Vagina (tissue), 2 donors: ENCODE data around the gene MOCS1. TPM values are rescaled to one million over a fixed set of nuclear protein-coding genes. Genes with fewer than 3 reads are reported as not detected.

Experiments
- DNase-seq, 2 donors: peaks; one replicate each; pipeline ENCODE4 v3.0.0-alpha.2; 2017; ENCODE audit errors: extremely low spot score in 2 of 2
- H3K27ac ChIP-seq: fragments of 200-600 bp; sonication (generic); one replicate; pipeline ENCODE4 v1.5.1; 2019
- H3K27me3 ChIP-seq: fragments of 200-600 bp; sonication (generic); one replicate; pipeline ENCODE4 v1.5.1; 2019
- H3K36me3 ChIP-seq, 2 donors: fragments of 200-600 bp; sonication (generic); one replicate each; pipeline ENCODE4 v1.5.1; 2017 to 2019
- H3K4me1 ChIP-seq: fragments of 200-600 bp; sonication (generic); one replicate; pipeline ENCODE4 v1.5.1; 2019
- H3K4me3 ChIP-seq, 2 donors: fragments of 200-600 bp; sonication (generic); 1 replicate in 1 of 2; 2 replicates in 1 of 2; pipeline ENCODE4 v1.5.1; 2016 to 2019
- H3K9me3 ChIP-seq: fragments of 200-600 bp; sonication (generic); one replicate; pipeline ENCODE4 v1.5.1; 2019
- CTCF ChIP-seq, 3 experiments: fragments of 450-650 bp in 2 of 3; fragments of 200-600 bp in 1 of 3; sonication (generic) in 1 of 3; IDR thresholded peaks; one replicate each; pipeline ENCODE4 v1.5.1; 2017 to 2019; ENCODE audit warnings: antibody characterized with exemption in 3 of 3, mild to moderate bottlenecking in 2 of 3, moderate library complexity in 2 of 3
- POLR2A ChIP-seq, 2 donors: fragments of 450-650 bp; IDR thresholded peaks; one replicate each; pipeline ENCODE4 v1.6.1; 2017; ENCODE audit warnings: antibody characterized with exemption in 2 of 2, mild to moderate bottlenecking in 2 of 2, moderate library complexity in 2 of 2
- POLR2AphosphoS5 ChIP-seq, 2 donors: sonication (generic); formaldehyde crosslinking; IDR thresholded peaks; one replicate each; pipeline ENCODE4 v1.9.0; 2017; ENCODE audit warnings: antibody characterized with exemption in 2 of 2, mild to moderate bottlenecking in 2 of 2, low read depth in 1 of 2; ENCODE audit not compliant: insufficient read depth in 1 of 2
- intact Hi-C: fragments of 100-400 bp; cut with DNase I; formaldehyde crosslinking; loops from one replicate; pipeline ENCODE4 v1.15.1; 2023
- total RNA-seq: library from RNA; depleted of rRNA; stranded (reverse); fragments of >200 nt; gene quantifications from one replicate; pipeline ENCODE4 v1.2.3, GENCODE V29; 2016

MOCS1 gene
- total RNA-seq, 1 donor from 2014 or later = 14.7 TPM

GRCh38 chr6:39910744-39911143 is 23.5 kb downstream of the MOCS1 start:
- H3K27me3 ChIP-seq = no peaks in the 10 kb centered on the region
- no peak for DNase-seq
- no peak overlapping the region for H3K4me3 ChIP-seq
- peaks cover 0 to 16% of the 10 kb centered on the region in 2 donors for H3K36me3 ChIP-seq
- no peaks in the 10 kb centered on the region for H3K9me3 ChIP-seq
- no peak overlapping the region for H3K27ac ChIP-seq
- H3K4me1 ChIP-seq = no peaks in the 10 kb centered on the region
- intact Hi-C loops = no loop called here
- TF ChIP-seq POLR2AphosphoS5 (IDR thresholded peaks at IDR 0.05; ENCODE audit: insufficient read depth in 1 of 2, low read depth in 1 of 2) (no peak), CTCF (IDR thresholded peaks at IDR 0.05) (no peak), POLR2A (IDR thresholded peaks at IDR 0.05) (no peak)

- Histone ChIP-seq H3K27ac (no peak overlapping the region), H3K36me3 (peaks cover 0 to 11% of the 10 kb centered on the region in 2 donors), H3K4me3 (no peak overlapping the region), H3K9me3 (no peaks in the 10 kb centered on the region), H3K4me1 (no peaks in the 10 kb centered on the region), H3K27me3 (no peaks in the 10 kb centered on the region)
- DNase-seq = no peak
- TF ChIP-seq POLR2AphosphoS5 (IDR thresholded peaks at IDR 0.05; ENCODE audit: insufficient read depth in 1 of 2, low read depth in 1 of 2) (no peak), POLR2A (IDR thresholded peaks at IDR 0.05) (no peak), CTCF (IDR thresholded peaks at IDR 0.05) (no peak)
- intact Hi-C loops = no loop called here
Observed at GRCh38 chr6:39910164-39910563, 24.1 kb downstream of the MOCS1 start.

- Histone ChIP-seq H3K27ac (no peak overlapping the region), H3K9me3 (no peaks in the 10 kb centered on the region), H3K4me1 (no peaks in the 10 kb centered on the region), H3K4me3 (no peak overlapping the region), H3K27me3 (no peaks in the 10 kb centered on the region), H3K36me3 (peaks cover 0 to 11% of the 10 kb centered on the region in 2 donors)
- TF ChIP-seq POLR2A (IDR thresholded peaks at IDR 0.05) (no peak), POLR2AphosphoS5 (IDR thresholded peaks at IDR 0.05; ENCODE audit: insufficient read depth in 1 of 2, low read depth in 1 of 2) (no peak), CTCF (IDR thresholded peaks at IDR 0.05) (no peak)
- intact Hi-C loops = no loop called here
- DNase-seq = no peak
Observed at GRCh38 chr6:39909701-39910100, 24.6 kb downstream of the MOCS1 start.

- Histone ChIP-seq H3K27me3 (no peaks in the 10 kb centered on the region), H3K4me3 (no peak overlapping the region), H3K36me3 (peaks cover 0 to 11% of the 10 kb centered on the region in 2 donors), H3K4me1 (no peaks in the 10 kb centered on the region), H3K9me3 (no peaks in the 10 kb centered on the region), H3K27ac (no peak overlapping the region)
- TF ChIP-seq POLR2AphosphoS5 (IDR thresholded peaks at IDR 0.05; ENCODE audit: insufficient read depth in 1 of 2, low read depth in 1 of 2) (no peak), POLR2A (IDR thresholded peaks at IDR 0.05) (no peak), CTCF (IDR thresholded peaks at IDR 0.05) (no peak)
- no peak for DNase-seq
- intact Hi-C loops = no loop called here
Observed at GRCh38 chr6:39908838-39909583, 25.3 kb downstream of the MOCS1 start.

GRCh38 chr6:39907871-39908575 is 26.2 kb downstream of the MOCS1 start:
- Histone ChIP-seq H3K9me3 (no peaks in the 10 kb centered on the region), H3K27ac (no peak overlapping the region), H3K27me3 (no peaks in the 10 kb centered on the region), H3K4me1 (no peaks in the 10 kb centered on the region), H3K36me3 (peaks cover 0 to 5% of the 10 kb centered on the region in 2 donors), H3K4me3 (no peak overlapping the region)
- no peak for DNase-seq
- intact Hi-C loops = no loop called here
- TF ChIP-seq POLR2AphosphoS5 (IDR thresholded peaks at IDR 0.05; ENCODE audit: insufficient read depth in 1 of 2, low read depth in 1 of 2) (no peak), POLR2A (IDR thresholded peaks at IDR 0.05) (no peak), CTCF (IDR thresholded peaks at IDR 0.05) (no peak)
